ENCODE data around the gene IMPDH1.

DNA sequence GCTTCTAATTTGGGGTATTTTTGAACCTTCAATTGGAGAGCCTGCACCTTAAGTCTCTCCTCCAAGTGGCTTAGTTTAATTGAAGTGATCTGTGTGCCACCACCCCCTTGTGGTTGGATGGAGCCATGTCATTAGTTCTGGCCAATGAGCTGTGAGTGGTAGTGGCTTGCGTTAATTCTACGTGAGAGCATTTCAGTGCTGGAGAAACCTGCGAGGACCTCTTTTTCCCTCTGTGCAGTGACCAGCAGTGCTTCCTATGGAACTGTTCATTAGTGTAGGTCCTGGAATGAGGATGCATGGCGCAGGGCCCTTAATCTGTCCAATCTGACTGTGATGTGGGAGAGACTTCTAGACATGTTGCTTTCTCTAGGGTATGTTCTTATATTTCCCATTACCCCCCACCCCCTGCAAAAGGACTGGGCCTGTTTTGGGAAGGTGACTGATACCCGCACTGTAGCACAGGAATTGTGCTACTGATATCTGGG, 49.7 kb upstream of the IMPDH1 start:
- no peak for TF ChIP-seq POLR2A (IDR thresholded peaks at IDR 0.05)
- TF ChIP-seq POLR2AphosphoS5 (IDR thresholded peaks at IDR 0.05): peak; percentile 20
